ENCODE results near the gene PHETA2.
"Not testable (repeated sequence)": the region's sequence is repeated elsewhere in the genome, so short reads cannot be mapped to it uniquely, and the experiment has no call there.

The PHETA2 gene

GRCh38 chr22:42101199-42101598 is 27.2 kb downstream of the PHETA2 start:
- in situ Hi-C loops (cut with MboI; ENCODE audit: low sequenced_read_pairs) = no loop called here

- in situ Hi-C loops (cut with MboI; ENCODE audit: low sequenced_read_pairs) = not testable (repeated sequence)
Measured at GRCh38 chr22:42104332-42104860, 30.3 kb downstream of the PHETA2 start.

DNA sequence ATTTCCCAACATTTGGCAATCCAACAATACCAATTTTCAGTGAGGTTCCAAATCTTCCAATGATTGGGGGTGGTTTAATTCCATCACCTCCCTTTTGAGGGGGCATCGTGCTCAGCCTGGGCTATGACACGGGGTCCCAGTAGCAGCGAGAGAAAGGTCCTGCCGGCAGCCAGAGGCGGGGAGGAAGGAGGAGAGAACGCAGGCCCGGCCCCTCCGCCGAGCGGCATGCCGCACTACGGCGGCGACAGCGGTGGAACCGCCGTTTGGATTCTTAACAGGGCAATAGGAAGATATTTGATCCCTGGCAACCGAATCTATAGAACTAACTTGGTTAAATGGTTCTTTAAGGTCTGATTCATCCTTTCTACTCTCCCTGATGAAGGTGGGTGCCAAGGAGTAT is 34.8 kb downstream of the PHETA2 start:
- in situ Hi-C loops (cut with MboI; ENCODE audit: low sequenced_read_pairs) = no loop called here

DNA sequence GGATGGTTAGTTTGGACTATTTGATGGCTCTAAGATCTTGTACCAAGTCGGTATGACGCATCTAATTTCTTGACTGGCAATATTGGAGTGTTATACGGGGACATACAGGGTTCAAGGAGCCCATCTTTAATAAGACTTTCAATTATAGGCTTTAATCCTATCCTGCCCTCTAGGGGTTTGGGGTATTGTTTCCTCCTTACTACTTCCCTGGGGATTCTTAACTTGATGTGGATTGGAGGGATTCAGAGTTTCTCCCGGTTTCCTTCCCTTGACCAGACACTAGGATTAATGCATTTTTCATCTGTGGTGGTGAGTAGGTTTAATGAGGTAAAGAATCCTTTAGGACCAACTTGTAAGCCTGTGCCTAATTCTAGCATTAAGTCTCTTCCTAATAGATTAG is 37.8 kb downstream of the PHETA2 start:
- in situ Hi-C loops (cut with MboI; ENCODE audit: low sequenced_read_pairs) = no loop called here

- in situ Hi-C loops (cut with MboI; ENCODE audit: low sequenced_read_pairs) = not testable (repeated sequence)
Measured at GRCh38 chr22:42112793-42113192, 38.7 kb downstream of the PHETA2 start.

- in situ Hi-C loops (cut with MboI; ENCODE audit: low sequenced_read_pairs) = no loop called here
Measured at GRCh38 chr22:42114721-42115120, 40.7 kb downstream of the PHETA2 start.

DNA sequence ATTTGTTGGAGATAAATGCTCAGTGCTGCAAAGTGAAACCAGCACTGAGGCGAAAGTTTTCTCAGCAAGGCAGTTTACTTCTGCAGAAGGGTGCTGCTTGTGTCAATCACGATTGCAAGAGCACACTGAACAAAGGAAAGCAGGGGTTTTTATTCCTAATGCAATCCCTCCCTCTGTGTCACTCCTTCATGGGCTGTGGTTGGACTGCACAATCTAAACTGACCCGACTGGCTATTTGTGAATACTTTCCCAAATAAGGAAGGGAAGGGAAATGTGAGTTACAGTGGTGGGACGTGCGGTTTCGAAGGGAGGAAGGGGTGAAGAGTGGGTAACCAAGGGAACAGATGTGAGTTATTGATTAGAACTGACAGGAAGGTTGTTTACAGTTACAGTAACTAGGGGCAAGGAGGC is 41.4 kb downstream of the PHETA2 start:
- in situ Hi-C loops (cut with MboI; ENCODE audit: low sequenced_read_pairs) = not testable (repeated sequence)

DNA sequence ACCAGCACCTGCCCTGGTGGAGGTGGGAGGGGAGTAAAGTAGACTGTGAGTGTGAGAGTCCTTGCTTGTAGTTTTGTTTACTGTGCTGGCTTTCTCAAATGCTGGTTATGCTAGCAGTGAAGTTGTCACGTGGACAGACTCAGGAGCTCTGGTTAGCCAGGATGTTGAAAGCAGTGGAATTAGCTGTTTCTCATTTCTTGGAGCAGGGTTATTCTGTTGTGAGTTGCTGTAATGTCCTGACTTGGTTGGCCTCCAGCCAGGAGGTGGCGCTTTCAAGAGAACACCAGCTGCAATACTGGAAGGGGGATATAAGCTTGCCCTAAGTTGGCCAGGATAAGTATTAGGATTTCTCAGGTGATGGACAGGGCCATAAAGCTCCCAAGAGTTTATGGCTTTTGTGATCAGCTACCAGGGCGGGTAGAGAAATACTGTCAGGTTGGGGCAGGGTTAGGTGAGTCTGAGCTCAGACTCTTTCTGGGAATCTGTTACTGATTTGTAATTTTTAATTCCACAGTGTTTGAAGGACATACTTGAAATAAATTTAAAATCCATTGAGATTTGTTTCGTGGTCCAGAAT is 42.9 kb downstream of the PHETA2 start:
- in situ Hi-C loops (cut with MboI; ENCODE audit: low sequenced_read_pairs) = no loop called here

DNA sequence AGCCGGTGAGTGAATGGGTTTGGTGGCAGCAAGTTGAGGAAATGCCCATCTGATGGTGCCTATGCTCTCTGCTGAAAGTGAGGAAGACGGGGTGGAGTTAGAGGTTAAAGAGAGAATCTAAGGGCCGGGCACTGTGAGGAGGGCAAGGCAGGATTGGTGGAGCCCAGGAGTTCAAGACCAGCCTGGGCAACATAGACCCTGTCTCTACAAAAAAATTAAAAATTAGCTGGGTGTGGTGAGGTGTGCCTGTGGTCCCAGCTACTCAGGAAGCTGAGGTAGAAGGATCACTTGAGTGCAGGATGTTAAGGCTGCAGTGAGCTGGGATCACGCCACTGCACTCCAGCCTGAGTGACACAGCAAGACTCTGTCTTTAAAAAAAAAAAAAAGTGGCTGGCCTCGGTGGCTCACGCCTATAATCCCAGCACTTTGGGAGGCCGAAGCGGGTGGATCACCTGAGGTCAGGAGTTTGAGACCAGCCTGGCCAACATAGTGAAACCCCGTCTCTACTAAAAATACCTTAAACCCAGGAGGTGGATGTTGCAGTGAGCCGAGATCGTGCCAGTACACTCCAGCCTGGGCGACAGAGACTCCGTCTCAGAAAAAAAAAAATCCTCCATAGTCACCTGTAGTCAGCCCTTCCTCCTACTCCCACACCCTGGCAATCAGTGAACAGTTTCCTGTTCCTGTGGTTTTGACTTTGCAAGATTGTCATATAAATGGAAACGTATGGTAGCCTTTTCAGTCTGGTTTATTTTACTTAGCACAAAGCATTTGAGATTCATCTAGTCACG is 46.4 kb downstream of the PHETA2 start:
- in situ Hi-C loops (cut with MboI; ENCODE audit: low sequenced_read_pairs) = not testable (repeated sequence)

DNA sequence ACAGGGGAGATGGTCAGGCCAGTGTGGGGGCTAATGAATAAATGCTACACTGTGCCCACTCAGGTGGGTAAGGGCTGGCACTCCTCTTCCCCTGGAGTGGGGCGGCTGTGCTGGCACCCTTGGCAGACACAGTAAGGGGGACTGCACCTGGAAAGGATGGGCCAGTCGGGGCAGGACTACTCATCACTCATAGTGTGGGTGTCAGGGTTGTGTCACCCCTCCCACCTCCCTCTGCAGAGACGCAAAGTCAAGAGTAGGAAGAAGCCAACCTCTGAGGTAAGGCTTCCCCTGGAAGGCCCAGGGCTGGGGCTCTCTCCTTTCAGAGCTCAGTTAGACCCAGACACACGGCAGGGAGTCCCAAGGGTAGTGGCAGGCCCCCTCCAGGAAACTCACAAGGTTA is 49.5 kb downstream of the PHETA2 start:
- in situ Hi-C loops (cut with MboI; ENCODE audit: low sequenced_read_pairs) = not testable (repeated sequence)

DNA sequence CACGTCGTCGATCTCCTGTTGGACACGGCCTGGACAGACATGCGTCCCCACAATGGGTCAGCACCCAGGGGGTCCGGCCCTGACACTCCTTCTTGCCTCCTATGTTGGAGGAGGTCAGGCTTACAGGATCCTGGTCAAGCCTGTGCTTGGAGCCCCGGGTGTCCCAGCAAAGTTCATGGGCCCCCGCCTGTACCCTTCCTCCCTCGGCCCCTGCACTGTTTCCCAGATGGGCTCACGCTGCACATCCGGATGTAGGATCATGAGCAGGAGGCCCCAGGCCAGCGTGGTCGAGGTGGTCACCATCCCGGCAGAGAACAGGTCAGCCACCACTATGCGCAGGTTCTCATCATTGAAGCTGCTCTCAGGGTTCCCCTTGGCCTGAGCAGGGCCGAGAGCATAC is 53.6 kb downstream of the PHETA2 start:
- in situ Hi-C loops (cut with MboI; ENCODE audit: low sequenced_read_pairs) = no loop called here

GRCh38 chr22:42128007-42128406 is 54.0 kb downstream of the PHETA2 start:
- in situ Hi-C loops (cut with MboI; ENCODE audit: low sequenced_read_pairs) = not testable (repeated sequence)

Data from HL-60/S4 (cell line).